ENCODE data around the gene PDE4B.

PDE4B gene

GRCh38 chr1:66374561-66375111 is 581.9 kb downstream of the PDE4B start:
- DNase-seq (ENCODE audit: low spot score) (peak; percentile 90), FAIRE-seq (peak; percentile 98)

DNA sequence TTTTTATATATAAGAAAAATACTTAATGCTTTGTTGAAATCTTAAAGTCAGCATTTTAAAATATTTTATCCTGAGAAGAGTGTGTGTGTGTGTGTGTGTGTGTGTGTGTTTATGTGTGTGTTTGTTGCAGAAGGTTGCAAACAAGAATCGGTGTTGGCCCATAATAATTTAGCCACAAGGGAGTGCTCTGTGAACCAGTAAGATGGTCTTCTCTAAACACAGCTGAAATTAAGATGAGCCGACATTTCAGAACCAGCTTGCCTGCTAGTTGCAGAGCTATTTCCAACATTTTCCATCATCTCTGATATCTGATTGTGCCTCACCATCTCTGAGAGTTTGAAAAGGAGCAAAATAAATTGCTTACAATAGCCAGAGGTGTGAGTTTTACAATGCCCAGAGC is 582.4 kb downstream of the PDE4B start:
- DNase-seq (ENCODE audit: low spot score) (no peak), FAIRE-seq (no peak)

DNA sequence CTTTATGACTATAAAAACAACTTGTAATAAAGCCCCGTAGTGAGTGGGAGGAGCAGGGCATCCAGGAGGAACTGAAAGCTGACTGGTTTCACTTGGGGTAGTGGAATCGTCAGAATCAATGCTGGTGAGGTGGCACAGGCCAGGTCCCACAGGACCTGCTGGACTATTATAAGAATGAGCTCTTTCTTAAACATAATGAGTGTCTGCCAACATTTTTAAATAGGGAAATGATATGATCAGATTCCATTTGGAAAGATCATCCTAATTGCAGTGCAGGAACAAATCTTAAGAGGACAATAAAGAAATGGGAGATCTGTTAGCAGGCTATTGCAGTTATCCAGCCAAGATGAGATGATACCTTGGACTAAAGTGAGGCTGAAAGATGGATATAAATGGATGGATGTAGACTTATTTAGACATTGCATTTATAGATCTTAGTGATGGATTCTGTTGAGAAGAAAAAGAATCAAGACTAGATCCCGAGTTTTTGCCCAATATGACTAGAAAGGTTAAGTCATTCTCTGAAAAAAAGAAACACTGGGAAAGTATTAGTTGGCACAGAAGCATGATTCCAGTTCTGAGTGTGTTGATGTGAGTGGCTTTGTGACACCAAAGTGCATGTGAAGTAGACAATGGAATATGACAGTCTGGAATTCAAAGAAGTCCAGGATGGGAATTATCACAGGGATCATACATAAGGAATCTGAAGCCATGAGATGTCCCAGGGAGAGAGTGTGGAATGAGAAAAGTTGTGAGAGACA is 587.9 kb downstream of the PDE4B start:
- FAIRE-seq: no peak
- DNase-seq (ENCODE audit: low spot score): no peak

DNA sequence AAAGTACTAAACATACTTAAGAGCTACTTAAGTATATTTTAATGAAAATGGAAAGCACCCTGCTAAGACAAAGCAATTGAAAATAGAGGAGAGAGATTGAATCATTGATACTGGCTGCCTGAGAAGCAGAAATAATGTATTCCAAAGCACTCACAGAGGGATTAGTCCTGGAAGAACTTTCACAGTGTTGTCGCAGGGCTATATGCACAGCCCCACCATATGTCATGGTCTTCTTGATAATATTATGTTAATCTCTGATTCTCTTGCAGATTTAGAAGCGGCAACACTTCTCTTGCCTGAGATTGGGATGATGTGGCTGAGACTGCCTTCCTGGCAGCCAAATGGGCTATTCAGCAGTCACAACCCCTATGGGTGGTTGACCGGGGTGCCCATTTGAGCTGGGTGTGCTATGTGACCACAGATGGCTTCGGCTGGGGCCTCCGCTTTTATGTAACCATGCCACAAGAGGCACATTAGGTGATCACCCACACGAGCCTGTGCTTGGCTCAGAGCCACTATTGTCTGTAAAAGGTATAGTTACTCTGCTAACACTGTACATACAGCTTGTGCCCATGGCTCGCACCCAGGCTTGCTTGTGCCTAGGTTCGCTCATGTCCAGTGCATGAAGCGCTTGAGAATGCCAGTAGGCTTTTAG is 589.1 kb downstream of the PDE4B start:
- FAIRE-seq (no peak), DNase-seq (ENCODE audit: low spot score) (no peak)

GRCh38 chr1:66383168-66383567 is 590.5 kb downstream of the PDE4B start:
- FAIRE-seq: no peak
- DNase-seq (ENCODE audit: low spot score): no peak

- no peak for FAIRE-seq
- DNase-seq (ENCODE audit: low spot score): no peak
Observed at GRCh38 chr1:66383611-66384010, 590.9 kb downstream of the PDE4B start.

DNA sequence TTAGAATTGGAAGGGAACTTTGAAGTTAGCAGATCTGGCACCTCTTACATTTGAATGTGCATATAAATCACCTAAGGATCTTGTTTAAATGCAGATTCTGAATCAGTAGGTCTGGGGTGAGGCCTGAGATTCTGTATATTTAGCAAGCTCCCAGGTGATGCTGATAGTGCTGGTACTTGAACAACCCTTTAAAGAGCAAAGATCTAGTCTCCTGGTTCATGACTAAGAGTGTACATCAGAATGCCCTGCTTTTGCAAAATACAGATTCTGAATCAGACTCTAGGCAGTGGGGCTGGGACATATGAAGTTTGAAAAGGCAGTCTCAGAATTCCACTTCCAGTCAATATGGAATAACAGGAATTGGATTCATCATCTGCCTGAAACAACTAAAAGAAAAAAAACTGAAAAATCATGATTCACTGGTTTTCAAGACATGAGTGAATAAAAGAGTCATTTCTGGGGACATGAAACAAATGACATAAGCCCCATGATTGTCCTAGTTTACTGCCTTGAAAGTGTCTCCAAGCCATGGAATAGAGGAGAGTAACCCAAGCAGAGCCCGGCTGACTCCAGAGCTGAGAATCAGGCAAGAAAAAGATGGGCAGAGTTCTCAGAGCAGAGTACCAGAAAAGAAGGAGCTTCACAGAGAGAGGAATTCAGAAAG is 591.7 kb downstream of the PDE4B start:
- no peak for DNase-seq (ENCODE audit: low spot score)
- FAIRE-seq: no peak

- no peak for FAIRE-seq
- DNase-seq (ENCODE audit: low spot score): no peak
Observed at GRCh38 chr1:66386712-66387111, 594.0 kb downstream of the PDE4B start.

DNA sequence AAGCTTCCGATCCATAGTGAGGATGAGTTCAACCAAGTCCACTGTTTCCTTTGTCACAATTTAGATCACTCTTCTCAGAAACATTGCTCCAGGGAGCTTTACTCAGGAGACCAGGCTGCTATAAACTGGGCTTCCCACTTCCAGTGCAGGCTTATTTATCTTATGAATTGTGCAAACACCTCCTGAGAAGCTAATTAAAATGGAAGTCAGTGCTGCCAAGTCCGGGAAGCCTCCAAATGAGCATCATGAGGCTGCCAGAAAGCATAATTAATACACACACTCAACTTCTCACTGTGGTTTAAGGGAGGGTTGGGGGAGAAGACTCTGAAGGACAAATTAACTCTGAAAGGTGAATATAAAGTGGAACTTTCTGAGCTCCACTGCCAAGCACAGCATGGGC is 596.2 kb downstream of the PDE4B start:
- FAIRE-seq: no peak
- DNase-seq (ENCODE audit: low spot score): no peak

DNA sequence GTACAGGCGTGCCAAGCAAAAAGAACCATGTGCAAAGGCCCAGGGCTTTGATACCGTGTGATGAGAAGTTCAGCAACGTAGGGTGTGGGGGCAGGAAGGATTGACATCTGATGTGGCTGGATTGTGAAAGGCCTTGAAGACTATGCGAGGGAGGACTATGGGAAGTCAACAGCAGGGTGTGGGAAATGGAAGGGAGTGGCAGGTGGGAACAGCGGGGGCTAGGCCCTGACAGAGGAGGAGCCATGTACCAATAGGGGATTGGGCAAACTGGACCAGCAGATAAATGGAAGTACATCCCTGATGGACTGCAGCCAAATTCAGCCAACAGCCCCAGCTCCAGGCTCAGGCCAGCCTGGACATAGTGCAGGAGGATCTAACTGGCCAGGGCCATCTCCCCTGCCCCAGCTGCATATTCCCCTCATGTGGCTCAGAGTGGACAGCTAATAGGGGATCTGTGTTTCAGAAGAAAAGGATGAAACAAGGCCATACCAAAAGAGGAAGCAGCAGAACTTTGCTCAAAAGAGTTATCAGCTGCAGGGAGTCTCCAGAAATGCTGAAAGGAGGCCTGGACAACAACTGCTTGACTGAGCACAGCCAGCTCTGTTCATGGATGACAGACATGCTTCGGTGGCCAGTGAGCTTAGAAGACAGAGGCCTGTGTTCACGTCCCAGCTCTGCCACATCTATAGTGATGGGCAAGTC is 601.0 kb downstream of the PDE4B start:
- FAIRE-seq (no peak), DNase-seq (ENCODE audit: low spot score) (no peak)

DNA sequence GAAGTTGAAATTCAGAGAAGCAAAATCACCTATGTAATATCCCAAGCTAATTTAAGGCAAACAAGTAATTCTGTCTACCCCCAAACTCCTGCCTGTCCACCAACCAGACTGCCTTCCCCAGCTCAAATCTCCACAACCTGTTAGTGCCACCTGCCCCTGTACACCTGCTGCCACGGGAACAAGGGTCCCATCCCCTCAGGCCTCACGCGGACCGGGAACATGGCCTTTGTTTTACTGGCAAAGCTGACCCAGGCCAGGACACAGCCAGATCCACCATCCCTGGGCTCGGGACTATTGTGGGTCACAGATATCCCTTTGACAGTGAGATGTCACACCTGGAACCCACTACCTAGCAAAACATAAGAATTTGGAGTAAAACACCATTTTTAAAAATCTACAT is 601.9 kb downstream of the PDE4B start:
- DNase-seq (ENCODE audit: low spot score) (no peak), FAIRE-seq (no peak)

DNA sequence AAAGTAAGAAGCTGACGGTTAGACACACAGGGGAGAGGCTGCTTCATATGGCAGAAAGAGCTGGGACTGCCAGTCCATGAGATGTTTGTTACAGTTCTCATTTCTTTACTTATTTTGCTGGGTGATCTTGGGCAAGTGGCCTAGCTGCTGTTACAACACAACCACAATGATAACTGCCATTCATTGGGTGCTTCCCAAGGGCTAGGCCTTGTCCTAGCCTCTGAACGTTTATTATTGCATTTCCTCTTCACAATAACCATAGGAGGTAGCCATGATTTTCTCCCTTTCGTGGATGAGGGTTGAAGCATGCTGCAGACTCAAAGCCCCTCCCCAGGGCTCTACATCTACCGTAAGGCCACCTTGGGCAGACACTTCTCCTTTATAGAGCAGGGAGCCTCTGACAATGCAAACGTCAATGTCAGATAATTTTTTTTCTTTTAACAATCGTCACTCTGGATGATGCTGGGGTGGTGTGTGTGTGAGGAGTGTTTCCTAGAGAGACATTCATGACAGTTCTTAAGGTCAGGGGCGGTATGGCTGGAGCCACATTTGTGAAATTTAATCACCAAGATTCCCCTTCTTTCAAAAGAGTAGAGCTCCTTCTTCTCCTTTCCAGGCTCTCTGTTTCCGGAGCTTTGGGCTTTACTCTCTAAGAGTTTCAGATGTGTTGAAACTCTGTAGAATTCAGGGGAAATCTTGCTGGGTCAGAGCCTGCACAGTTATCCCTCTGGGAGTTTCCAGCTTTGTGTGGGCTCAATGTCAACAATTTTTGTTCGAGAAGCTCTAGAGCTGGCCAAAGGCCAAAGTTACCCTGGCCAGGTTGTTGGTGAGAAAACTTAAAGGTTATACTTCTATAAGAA is 602.7 kb downstream of the PDE4B start:
- DNase-seq (ENCODE audit: low spot score) (no peak), FAIRE-seq (no peak)

DNA sequence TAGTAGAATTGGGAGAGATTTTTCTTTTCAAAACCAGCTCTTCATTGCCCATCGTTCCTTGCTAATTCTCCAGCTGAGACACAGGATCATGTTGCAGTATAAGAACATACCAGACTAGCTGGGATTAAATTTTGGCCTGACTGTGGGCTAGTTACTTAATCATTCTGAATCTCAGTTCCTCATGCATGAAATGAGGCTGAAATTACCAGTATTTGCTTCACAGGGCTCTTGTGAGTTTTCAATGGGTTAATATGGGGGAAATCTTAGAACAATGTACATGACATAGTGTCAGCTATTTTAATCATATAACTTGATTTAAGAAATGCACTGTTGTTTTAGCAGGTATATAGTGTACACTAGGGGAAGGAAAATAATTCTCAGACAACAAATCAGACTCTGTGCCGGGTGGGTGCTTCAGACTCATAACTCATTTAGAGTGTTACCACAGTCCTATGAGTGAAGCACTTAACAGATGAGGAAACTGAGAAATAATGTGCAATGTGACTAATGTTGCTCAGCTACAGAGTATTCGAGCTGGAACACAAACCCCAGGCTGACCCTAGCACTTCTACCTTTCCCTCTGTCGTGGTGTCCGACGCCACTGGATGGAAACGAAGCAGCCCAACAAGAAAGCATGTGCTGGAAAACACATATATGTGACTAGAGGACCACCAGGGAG is 603.7 kb downstream of the PDE4B start:
- no peak for FAIRE-seq

GRCh38 chr1:66397192-66397591 is 604.5 kb downstream of the PDE4B start:
- FAIRE-seq (no peak), DNase-seq (ENCODE audit: low spot score) (no peak)

More for the DNA sequence above, 603.7 kb downstream of the PDE4B start:
- peak; percentile 49 for DNase-seq (ENCODE audit: low spot score)

DNA sequence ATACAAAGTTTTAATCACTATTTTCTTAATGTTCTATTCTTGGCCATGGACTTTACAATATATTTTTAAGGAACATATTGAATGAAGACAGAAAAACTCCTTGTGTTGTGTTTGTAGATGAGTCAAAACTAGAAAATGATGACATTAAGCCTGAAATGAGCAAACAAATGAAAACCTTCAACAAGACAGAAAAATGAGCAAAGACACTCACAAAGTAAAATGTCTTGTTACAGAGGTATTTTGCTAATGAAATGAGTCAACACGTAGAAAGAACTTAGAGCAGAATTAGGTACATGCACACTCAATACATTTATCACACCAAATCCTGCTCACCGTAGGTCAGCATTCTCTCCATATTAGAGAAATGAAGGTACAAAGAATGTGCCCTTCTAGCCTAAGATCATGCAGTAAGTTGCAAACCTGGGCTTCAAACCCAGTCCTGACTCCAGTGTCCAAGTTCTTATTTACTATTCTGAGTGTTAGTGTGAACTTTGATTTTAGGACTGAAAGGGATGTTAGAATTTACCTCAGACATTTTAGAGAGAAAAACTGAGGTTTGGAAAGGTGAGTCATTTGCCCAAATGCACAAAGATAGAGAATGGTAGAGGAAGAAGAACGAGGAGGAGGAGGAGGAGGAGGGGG is 607.3 kb downstream of the PDE4B start:
- DNase-seq (ENCODE audit: low spot score): no peak
- FAIRE-seq: no peak

- no peak for FAIRE-seq
- no peak for DNase-seq (ENCODE audit: low spot score)
Observed at GRCh38 chr1:66400660-66401059, 608.0 kb downstream of the PDE4B start.

- FAIRE-seq (no peak), DNase-seq (ENCODE audit: low spot score) (peak; percentile 29)
Observed at GRCh38 chr1:66401244-66401643, 608.5 kb downstream of the PDE4B start.

DNA sequence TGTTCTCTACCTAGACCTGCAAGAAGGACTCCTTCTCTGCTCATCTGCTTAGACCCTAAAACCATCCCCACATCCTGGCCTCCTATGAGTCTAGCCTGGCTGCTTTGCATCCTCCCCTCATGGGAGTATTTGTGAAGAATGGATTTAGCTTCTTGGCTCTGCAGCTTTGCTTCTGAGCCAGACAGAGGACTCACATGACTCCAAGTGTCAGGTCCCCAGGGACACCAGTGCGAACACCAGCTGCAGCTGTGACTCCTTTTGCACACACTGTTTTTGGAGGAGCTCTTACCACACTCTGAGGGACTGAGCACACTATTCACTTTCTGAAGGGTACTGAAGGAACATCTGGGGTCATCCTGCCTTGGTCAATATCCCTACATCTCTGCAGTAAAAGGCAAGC is 609.5 kb downstream of the PDE4B start:
- DNase-seq (ENCODE audit: low spot score) (no peak), FAIRE-seq (no peak)

DNA sequence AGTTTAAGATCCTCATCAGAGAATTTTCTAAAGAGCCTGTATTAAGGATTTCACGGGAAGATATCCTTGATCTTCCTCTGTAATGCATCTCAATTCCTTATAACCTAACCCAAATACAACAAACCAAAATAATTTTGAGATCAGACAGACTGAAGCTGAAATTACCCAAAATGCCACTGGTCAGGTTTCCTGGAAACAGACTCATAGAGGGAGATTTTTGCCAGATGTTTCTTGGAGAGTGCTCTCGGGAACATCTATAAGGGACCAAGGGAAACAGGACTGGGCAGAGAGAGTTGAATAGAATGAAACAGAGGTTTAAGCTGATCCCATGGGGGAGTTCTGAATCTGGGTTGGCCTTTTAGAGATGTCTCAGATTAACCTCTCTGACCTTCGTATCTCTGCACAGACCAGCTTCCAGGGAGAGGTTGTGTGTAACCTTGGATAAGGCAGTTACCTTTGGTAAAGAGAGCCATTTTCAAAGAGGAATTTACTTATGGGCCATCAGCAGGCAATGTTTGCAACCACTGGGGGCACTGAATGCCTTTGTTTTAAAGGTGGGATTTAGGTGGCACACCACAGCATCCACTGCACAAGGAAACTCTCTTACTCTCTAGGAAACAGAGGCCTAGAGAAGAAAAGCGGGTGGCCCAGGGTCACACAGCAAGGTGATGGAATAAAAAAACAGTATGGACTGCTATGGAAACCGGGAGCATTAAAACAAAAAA is 610.5 kb downstream of the PDE4B start:
- no peak for DNase-seq (ENCODE audit: low spot score)
- no peak for FAIRE-seq

Measured in RCC 7860 (cell line).